GM12891 (cell line): ENCODE measurements around the gene LPCAT3.

Experiments used
- DNase-seq: peaks from one replicate; pipeline ENCODE4 v3.0.0; 2011; ENCODE audit warnings: low spot score; ENCODE audit not compliant: insufficient read length
- FAIRE-seq: peaks from 2 replicates; lab custom pipeline; 2011; peaks lifted over from hg19 to GRCh38; lab: Jason Lieb, UNC
- PAX5 ChIP-seq: IDR thresholded peaks from 2 replicates; pipeline ENCODE4 v1.6.1; 2011; ENCODE audit warnings: low read length, moderate library complexity, mild to moderate bottlenecking; ENCODE audit not compliant: insufficient read depth, severe bottlenecking
- POLR2A ChIP-seq: IDR thresholded peaks from 2 replicates; pipeline ENCODE4 v1.6.1; 2011; ENCODE audit warnings: low read depth, low read length, control low read depth
- POLR2AphosphoS5 ChIP-seq: IDR thresholded peaks from 2 replicates; pipeline ENCODE4 v1.6.1; 2011; ENCODE audit warnings: low read depth, low read length, control low read depth
- POU2F2 ChIP-seq: IDR thresholded peaks from 2 replicates; pipeline ENCODE4 v1.6.1; 2011; ENCODE audit warnings: low read depth, mild to moderate bottlenecking, control low read depth, low read length, moderate library complexity
- SPI1 ChIP-seq: IDR thresholded peaks from 2 replicates; pipeline ENCODE4 v1.6.1; 2011; ENCODE audit warnings: low read depth, low read length, control low read depth
- TAF1 ChIP-seq: IDR thresholded peaks from 2 replicates; pipeline ENCODE4 v1.6.1; 2011; ENCODE audit warnings: low read depth, low read length, control low read depth

Gene LPCAT3

GRCh38 chr12:6980075-6980474 lies 38.2 kb downstream of the LPCAT3 start:
- FAIRE-seq, result no peak

DNA sequence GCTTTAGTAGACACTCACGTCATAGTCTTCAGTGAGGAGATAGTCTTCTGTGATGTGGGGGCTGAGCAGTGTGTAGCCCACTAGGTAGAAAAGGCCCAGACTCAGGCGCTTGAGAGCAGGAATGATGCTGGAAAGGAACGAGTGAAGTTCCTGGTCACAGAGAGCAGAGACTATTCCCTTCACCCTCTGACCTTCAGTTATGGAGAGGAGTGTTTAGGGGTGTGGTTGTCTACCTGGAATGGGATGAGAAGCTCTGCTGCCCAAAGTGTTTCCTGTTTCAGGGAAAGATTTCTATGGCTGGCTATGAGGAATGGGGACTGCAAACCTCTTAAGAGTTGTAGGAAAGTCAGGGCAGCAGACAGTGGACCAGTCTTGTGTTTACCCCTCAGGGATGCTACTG lies 38.8 kb downstream of the LPCAT3 start:
- TF ChIP-seq PAX5, result no peak
- TF ChIP-seq SPI1, result no peak
- no peak for TF ChIP-seq POLR2AphosphoS5
- no peak for FAIRE-seq
- no peak for DNase-seq

More at GRCh38 chr12:6980075-6980474, 38.2 kb downstream of the LPCAT3 start:
- DNase-seq, result no peak
- TF ChIP-seq TAF1, result no peak
- TF ChIP-seq POLR2A, result no peak
- TF ChIP-seq SPI1, result no peak
- TF ChIP-seq POU2F2, result no peak
- TF ChIP-seq POLR2AphosphoS5, result no peak
- no peak for TF ChIP-seq PAX5

GRCh38 chr12:6979021-6979420 lies 39.3 kb downstream of the LPCAT3 start:
- TF ChIP-seq TAF1 (no peak), POLR2AphosphoS5 (no peak), SPI1 (no peak), POLR2A (no peak; the same call in 1 of the 2 replicates), PAX5 (no peak), POU2F2 (no peak)
- no peak for DNase-seq
- no peak for FAIRE-seq

GRCh38 chr12:6978611-6979011 lies 39.7 kb downstream of the LPCAT3 start:
- FAIRE-seq, result no peak
- no peak for DNase-seq
- TF ChIP-seq SPI1, result no peak
- TF ChIP-seq PAX5, result no peak

- no peak; the same call in 1 of the 2 replicates for TF ChIP-seq POLR2A
- no peak for TF ChIP-seq TAF1
- no peak for TF ChIP-seq SPI1
- no peak for TF ChIP-seq POU2F2
- no peak for TF ChIP-seq POLR2AphosphoS5
- FAIRE-seq, result no peak
Measured at GRCh38 chr12:6978188-6978587, 40.1 kb downstream of the LPCAT3 start.

GRCh38 chr12:6977653-6978052 lies 40.6 kb downstream of the LPCAT3 start:
- TF ChIP-seq POLR2A, result 0 out of 2 replicates have a peak, but pooled peaks have one; percentile 11
- TF ChIP-seq POU2F2, result no peak
- DNase-seq (no peak), FAIRE-seq (no peak)

More at GRCh38 chr12:6978188-6978587, 40.1 kb downstream of the LPCAT3 start:
- DNase-seq, result no peak

GRCh38 chr12:6975297-6976032 lies 42.8 kb downstream of the LPCAT3 start:
- peak; percentile 13 for FAIRE-seq
- TF ChIP-seq POLR2A (0 out of 2 replicates have a peak, but pooled peaks have one; percentile 37), POLR2AphosphoS5 (no peak)
- DNase-seq, result no peak

DNA sequence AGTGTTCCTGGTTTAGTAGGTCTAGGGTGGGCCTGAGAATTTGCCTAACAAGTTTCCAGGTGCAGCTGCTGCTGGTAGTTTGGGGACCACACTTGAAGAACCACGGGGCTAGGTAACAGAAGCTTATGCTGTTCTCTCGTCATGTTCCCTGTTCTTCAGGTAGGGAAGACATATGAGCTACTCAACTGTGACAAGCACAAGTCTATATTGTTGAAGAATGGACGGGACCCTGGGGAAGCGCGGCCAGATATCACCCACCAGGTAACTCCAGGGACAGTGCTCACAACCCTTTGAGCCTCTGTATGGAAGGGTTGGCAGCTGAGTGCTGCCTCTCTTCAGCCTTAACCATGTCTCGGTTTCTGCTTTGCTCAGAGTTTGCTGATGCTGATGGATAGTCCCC lies 44.1 kb downstream of the LPCAT3 start:
- DNase-seq, result no peak
- no peak for TF ChIP-seq TAF1
- TF ChIP-seq POLR2A, result no peak
- TF ChIP-seq PAX5, result no peak
- no peak for TF ChIP-seq POU2F2
- no peak for TF ChIP-seq SPI1
- no peak for TF ChIP-seq POLR2AphosphoS5
- FAIRE-seq, result no peak

DNA sequence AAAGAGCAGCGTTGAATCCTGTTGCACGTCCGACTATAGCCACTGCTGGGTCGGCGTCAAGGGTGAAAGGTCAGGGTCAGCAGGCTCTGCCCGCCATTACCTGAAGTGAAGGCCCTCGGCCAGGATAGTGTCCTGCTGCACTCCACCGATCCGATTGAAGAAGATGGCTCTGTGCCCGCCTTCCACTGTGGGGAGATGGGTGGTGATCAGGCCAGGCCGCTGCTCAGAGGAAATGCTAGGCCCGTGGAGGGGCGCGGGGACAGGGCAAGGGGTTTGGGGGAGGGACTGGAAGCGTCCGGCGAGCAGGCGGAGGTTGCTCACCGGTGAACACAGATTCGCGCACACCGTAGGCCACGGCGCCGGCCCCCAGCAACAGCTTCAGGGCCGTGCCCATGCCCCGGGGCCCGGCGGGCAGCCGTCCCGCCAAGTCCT lies 48.2 kb downstream of the LPCAT3 start:
- TF ChIP-seq PAX5 (no peak), POLR2AphosphoS5 (peak; percentile 16; the same call in 1 of the 2 replicates), POU2F2 (no peak; the same call in 1 of the 2 replicates), TAF1 (0 out of 2 replicates have a peak, but pooled peaks have one; percentile 4), POLR2A (0 out of 2 replicates have a peak, but pooled peaks have one; percentile 24), SPI1 (no peak)
- FAIRE-seq (peak; percentile 13), DNase-seq (no peak)

DNA sequence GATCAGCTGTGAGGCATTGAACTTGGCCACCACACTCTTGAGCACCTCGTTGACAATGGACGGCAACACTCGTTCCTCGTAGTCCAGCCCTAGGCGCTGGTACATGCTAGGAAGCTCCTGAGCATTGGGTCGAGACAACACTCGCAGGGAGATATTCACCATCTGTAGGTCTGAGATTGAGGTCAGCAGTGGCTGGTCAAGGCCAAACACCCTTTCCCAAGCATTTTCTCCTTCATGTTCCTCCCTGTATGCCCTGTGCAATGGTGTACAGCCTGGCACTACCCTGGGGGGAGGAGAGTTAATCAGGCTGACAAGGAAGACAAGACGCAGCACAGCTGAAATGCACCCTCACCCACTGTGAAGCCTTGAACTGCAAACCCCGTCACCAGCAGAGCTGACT lies 49.9 kb downstream of the LPCAT3 start:
- DNase-seq (no peak), FAIRE-seq (no peak)
- no peak for TF ChIP-seq PAX5
- no peak for TF ChIP-seq TAF1
- TF ChIP-seq SPI1, result no peak
- 0 out of 2 replicates have a peak, but pooled peaks have one; percentile 6 for TF ChIP-seq POLR2A
- TF ChIP-seq POLR2AphosphoS5, result 0 out of 2 replicates have a peak, but pooled peaks have one; percentile 12

- DNase-seq (no peak), FAIRE-seq (no peak)
- TF ChIP-seq POLR2A, result no peak
- TF ChIP-seq PAX5, result no peak
- TF ChIP-seq SPI1, result no peak
- no peak for TF ChIP-seq TAF1
Measured at GRCh38 chr12:6967651-6968100, 50.6 kb downstream of the LPCAT3 start.
